HEK293 (cell line): ENCODE results near the gene OGFOD3.

Experiments used
- GFI1B ChIP-seq: fragments of 450-650 bp; formaldehyde crosslinking; IDR thresholded peaks from 2 replicates; pipeline ENCODE4 v1.5.1; 2016; ENCODE audit warnings: missing biosample characterization, missing genetic modification characterization
- KLF1 ChIP-seq: fragments of 450-650 bp; formaldehyde crosslinking; IDR thresholded peaks from 2 replicates; pipeline ENCODE4 v1.5.1; 2016; ENCODE audit warnings: missing biosample characterization, missing genetic modification characterization
- KLF8 ChIP-seq: fragments of 450-650 bp; formaldehyde crosslinking; IDR thresholded peaks from 2 replicates; pipeline ENCODE4 v1.5.1; 2016; ENCODE audit warnings: missing biosample characterization, missing genetic modification characterization
- SETDB1 ChIP-seq: IDR thresholded peaks from one replicate; pipeline ENCODE4 v1.6.1; 2017; ENCODE audit warnings: mild to moderate bottlenecking, low read length, moderate library complexity, mixed read lengths; ENCODE audit not compliant: insufficient read length
- ZBTB20 ChIP-seq: fragments of 450-650 bp; formaldehyde crosslinking; IDR thresholded peaks from 2 replicates; pipeline ENCODE4 v1.5.1; 2016; ENCODE audit warnings: missing biosample characterization, missing genetic modification characterization
- ZFP3 ChIP-seq: fragments of 450-650 bp; formaldehyde crosslinking; IDR thresholded peaks from 2 replicates; pipeline ENCODE4 v1.5.1; 2016; ENCODE audit warnings: low read depth, missing biosample characterization, missing genetic modification characterization
- ZNF175 ChIP-seq: fragments of 450-650 bp; formaldehyde crosslinking; IDR thresholded peaks from 2 replicates; pipeline ENCODE4 v1.5.1; 2016; ENCODE audit warnings: missing biosample characterization, missing genetic modification characterization
- ZNF670 ChIP-seq: fragments of 450-650 bp; formaldehyde crosslinking; IDR thresholded peaks from 2 replicates; pipeline ENCODE4 v1.5.1; 2016; ENCODE audit warnings: missing biosample characterization, missing genetic modification characterization, low read depth
- ZNF701 ChIP-seq: fragments of 450-650 bp; formaldehyde crosslinking; IDR thresholded peaks from 2 replicates; pipeline ENCODE4 v1.5.1; 2016; ENCODE audit warnings: missing biosample characterization, missing genetic modification characterization
- TF ChIP-seq, protein P1 (sequence below): fragments of 450-650 bp; formaldehyde crosslinking; IDR thresholded peaks from 2 replicates; pipeline ENCODE4 v1.5.1; 2016; ENCODE audit warnings: missing biosample characterization, missing genetic modification characterization
- TF ChIP-seq, protein P2 (sequence below): fragments of 450-650 bp; formaldehyde crosslinking; IDR thresholded peaks from 2 replicates; pipeline ENCODE4 v1.5.1; 2016; ENCODE audit warnings: missing biosample characterization, missing genetic modification characterization, low read depth
- TF ChIP-seq, protein P3 (sequence below): fragments of 450-650 bp; formaldehyde crosslinking; IDR thresholded peaks from 2 replicates; pipeline ENCODE4 v1.5.1; 2017; ENCODE audit warnings: missing biosample characterization, missing genetic modification characterization

DNA sequence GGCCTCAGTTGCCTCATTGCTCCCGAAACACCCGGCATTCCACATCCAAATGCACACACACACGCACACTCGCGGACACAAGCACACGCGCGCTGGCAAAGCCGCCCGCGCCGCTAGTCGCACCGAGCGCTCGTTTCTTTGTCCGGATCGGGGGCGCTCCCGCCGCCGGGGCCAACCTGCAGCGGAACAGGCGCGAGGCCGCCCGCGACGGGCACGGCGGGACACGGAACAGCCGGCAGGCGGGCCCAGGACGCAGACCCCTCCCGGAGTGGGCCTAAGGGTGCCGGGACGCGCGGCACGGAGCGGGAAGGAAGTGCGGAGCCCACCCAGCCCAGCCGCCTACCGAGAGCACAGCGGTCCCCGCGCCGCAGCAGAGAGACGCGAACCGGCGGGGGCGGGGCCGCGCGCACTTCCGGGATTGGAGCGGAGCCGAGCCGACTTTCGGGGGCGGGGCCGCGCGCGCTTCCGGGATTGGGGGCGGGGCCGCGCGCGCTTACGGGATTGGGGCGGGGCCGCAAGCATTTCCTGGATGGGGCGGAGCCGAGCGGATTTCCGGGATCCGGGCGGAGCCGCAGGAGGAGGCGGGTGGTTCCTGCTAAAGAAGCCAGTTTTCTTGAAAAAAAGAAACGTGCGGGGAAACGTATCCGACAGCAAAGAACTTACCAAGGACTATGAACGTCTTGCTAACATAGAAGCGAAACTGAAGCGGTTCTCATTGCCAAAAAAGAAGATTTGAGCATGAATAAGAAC, 32.1 kb upstream of the OGFOD3 start, which contains the start of gene CYBC1:
- TF ChIP-seq ZNF175 (tag by site-specific recombination): no peak
- TF ChIP-seq KLF8 (tag by site-specific recombination): peak; percentile 87
- no peak for TF ChIP-seq ZNF701
- peak; percentile 14; the same call in 1 of the 2 replicates for TF ChIP-seq ZBTB20
- TF ChIP-seq, protein P1, sequence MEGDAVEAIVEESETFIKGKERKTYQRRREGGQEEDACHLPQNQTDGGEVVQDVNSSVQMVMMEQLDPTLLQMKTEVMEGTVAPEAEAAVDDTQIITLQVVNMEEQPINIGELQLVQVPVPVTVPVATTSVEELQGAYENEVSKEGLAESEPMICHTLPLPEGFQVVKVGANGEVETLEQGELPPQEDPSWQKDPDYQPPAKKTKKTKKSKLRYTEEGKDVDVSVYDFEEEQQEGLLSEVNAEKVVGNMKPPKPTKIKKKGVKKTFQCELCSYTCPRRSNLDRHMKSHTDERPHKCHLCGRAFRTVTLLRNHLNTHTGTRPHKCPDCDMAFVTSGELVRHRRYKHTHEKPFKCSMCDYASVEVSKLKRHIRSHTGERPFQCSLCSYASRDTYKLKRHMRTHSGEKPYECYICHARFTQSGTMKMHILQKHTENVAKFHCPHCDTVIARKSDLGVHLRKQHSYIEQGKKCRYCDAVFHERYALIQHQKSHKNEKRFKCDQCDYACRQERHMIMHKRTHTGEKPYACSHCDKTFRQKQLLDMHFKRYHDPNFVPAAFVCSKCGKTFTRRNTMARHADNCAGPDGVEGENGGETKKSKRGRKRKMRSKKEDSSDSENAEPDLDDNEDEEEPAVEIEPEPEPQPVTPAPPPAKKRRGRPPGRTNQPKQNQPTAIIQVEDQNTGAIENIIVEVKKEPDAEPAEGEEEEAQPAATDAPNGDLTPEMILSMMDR (tag by site-specific recombination): peak; percentile 43; the same call in 1 of the 2 replicates
- no peak for TF ChIP-seq ZFP3 (tag by site-specific recombination)
- peak; percentile 79 for TF ChIP-seq KLF1 (tag by site-specific recombination)
- no peak for TF ChIP-seq SETDB1
- TF ChIP-seq ZNF670: no peak
- TF ChIP-seq, protein P2, sequence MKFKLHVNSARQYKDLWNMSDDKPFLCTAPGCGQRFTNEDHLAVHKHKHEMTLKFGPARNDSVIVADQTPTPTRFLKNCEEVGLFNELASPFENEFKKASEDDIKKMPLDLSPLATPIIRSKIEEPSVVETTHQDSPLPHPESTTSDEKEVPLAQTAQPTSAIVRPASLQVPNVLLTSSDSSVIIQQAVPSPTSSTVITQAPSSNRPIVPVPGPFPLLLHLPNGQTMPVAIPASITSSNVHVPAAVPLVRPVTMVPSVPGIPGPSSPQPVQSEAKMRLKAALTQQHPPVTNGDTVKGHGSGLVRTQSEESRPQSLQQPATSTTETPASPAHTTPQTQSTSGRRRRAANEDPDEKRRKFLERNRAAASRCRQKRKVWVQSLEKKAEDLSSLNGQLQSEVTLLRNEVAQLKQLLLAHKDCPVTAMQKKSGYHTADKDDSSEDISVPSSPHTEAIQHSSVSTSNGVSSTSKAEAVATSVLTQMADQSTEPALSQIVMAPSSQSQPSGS (tag by site-specific recombination): no peak
- TF ChIP-seq, protein P3, sequence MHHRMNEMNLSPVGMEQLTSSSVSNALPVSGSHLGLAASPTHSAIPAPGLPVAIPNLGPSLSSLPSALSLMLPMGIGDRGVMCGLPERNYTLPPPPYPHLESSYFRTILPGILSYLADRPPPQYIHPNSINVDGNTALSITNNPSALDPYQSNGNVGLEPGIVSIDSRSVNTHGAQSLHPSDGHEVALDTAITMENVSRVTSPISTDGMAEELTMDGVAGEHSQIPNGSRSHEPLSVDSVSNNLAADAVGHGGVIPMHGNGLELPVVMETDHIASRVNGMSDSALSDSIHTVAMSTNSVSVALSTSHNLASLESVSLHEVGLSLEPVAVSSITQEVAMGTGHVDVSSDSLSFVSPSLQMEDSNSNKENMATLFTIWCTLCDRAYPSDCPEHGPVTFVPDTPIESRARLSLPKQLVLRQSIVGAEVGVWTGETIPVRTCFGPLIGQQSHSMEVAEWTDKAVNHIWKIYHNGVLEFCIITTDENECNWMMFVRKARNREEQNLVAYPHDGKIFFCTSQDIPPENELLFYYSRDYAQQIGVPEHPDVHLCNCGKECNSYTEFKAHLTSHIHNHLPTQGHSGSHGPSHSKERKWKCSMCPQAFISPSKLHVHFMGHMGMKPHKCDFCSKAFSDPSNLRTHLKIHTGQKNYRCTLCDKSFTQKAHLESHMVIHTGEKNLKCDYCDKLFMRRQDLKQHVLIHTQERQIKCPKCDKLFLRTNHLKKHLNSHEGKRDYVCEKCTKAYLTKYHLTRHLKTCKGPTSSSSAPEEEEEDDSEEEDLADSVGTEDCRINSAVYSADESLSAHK (tag by site-specific recombination): no peak
- TF ChIP-seq GFI1B (tag by site-specific recombination): no peak
